Bronchial epithelial cell (primary cell): ENCODE data around the gene PLPPR1. TPM values are rescaled to one million over a fixed set of nuclear protein-coding genes. Genes with fewer than 3 reads are reported as not detected.
A peak's percentile ranks its signal among the peaks of the same experiment; 100 is the strongest.

Experiments used
- DNase-seq: peaks from one replicate; pipeline ENCODE4 v3.0.0-alpha.2; 2010; ENCODE audit warnings: low read depth
- FAIRE-seq: peaks from 2 replicates; lab custom pipeline; 2011; peaks lifted over from hg19 to GRCh38; lab: Jason Lieb, UNC
- H3K27me3 ChIP-seq: 2 replicates; pipeline ENCODE4 v1.5.1; 2011; ENCODE audit warnings: low read length; ENCODE audit not compliant: control insufficient read depth, insufficient read depth
- H3K36me3 ChIP-seq: 2 replicates; pipeline ENCODE4 v1.5.1; 2011; ENCODE audit warnings: low read length; ENCODE audit not compliant: control insufficient read depth, insufficient read depth
- H3K4me3 ChIP-seq: 2 replicates; pipeline ENCODE4 v1.5.1; 2011; ENCODE audit warnings: mild to moderate bottlenecking, low read depth, low read length, control low read depth
- CTCF ChIP-seq: IDR thresholded peaks from 2 replicates; pipeline ENCODE4 v1.5.1; 2011; ENCODE audit warnings: mild to moderate bottlenecking, moderate library complexity, low read length, control low read depth, inconsistent platforms; ENCODE audit not compliant: insufficient read depth, severe bottlenecking
- total RNA-seq: library from RNA; depleted of rRNA; stranded (reverse); fragments of >200 nt; gene quantifications from 2 replicates; pipeline ENCODE4 v1.2.1, GENCODE V29; 2014

Gene PLPPR1
- total RNA-seq, 1 donor from 2014 or later = not detected

GRCh38 chr9:101307051-101307450, 278.5 kb downstream of the PLPPR1 start:
- no peak for DNase-seq
- Histone ChIP-seq H3K27me3 (no peaks in the 10 kb centered on the region), H3K36me3 (no peaks in the 10 kb centered on the region), H3K4me3 (no peak overlapping the region)
- no peak for TF ChIP-seq CTCF
- FAIRE-seq = no peak

- TF ChIP-seq CTCF = no peak
- H3K27me3 ChIP-seq = no peaks in the 10 kb centered on the region
- FAIRE-seq (no peak), DNase-seq (peak; percentile 90)
- H3K36me3 ChIP-seq = no peaks in the 10 kb centered on the region
- H3K4me3 ChIP-seq = no peak overlapping the region
These were observed 279.1 kb downstream of the PLPPR1 start for GRCh38 chr9:101307524-101308213.

GRCh38 chr9:101309139-101309538, 280.6 kb downstream of the PLPPR1 start:
- no peak for DNase-seq
- TF ChIP-seq CTCF = no peak
- Histone ChIP-seq H3K27me3 (no peaks in the 10 kb centered on the region), H3K4me3 (no peak overlapping the region), H3K36me3 (no peaks in the 10 kb centered on the region)
- FAIRE-seq = no peak

- FAIRE-seq (no peak), DNase-seq (peak; percentile 45)
- no peaks in the 10 kb centered on the region for H3K27me3 ChIP-seq
- no peak for TF ChIP-seq CTCF
- H3K4me3 ChIP-seq = no peak overlapping the region
- H3K36me3 ChIP-seq = no peaks in the 10 kb centered on the region
These were observed 282.7 kb downstream of the PLPPR1 start for GRCh38 chr9:101311191-101311590.

GRCh38 chr9:101311758-101312420, 283.4 kb downstream of the PLPPR1 start:
- FAIRE-seq (no peak), DNase-seq (peak; percentile 85)
- peak; percentile 41 for TF ChIP-seq CTCF
- no peak overlapping the region for H3K4me3 ChIP-seq
- H3K27me3 ChIP-seq = no peaks in the 10 kb centered on the region
- H3K36me3 ChIP-seq = no peaks in the 10 kb centered on the region
